Measurements from ENCODE around the gene COX7A2L.
"Not testable (repeated sequence)": the region's sequence is repeated elsewhere in the genome, so short reads cannot be mapped to it uniquely, and the experiment has no call there.

Gene COX7A2L

DNA sequence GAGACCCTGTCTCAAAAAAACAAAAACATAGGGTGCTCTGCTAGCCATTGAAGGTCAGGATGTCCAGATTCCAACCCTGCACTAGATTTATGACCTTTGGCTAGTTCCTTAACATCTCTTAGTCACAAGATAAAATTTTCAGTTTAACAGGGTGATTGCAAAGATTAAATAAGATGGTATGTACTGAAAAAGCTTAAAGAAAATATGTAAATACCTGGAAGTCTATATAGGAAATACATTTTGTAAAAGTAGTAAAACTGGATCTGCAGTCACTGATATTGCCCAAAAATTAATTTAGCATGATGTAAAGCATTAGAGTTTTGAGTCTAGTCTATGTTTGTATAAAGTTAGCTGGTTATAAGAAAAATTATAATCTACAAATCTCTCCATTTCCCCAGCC, 5.4 kb upstream of the COX7A2L start:
- DNase-seq: no peak

- DNase-seq: no peak
Measured at GRCh38 chr2:42364658-42365057, 3.6 kb upstream of the COX7A2L start.

DNA sequence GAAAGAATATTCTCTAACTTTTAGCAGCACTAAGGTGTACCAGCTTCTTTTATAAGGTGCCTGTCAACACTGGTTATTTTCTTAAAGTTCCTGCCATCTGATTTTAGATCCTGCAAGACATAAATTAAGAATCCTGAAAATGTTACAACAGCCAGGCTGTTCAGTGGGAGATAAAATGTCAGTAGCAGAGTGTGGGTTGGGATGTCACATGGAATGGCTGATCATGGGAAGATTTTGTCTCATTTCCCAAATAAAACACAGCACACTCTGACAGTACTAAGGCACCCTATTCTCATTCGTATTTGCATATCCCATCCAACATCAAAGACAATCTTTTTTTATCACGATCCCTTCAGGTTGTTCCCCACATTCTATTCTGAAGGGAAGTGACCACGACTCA, 2.4 kb upstream of the COX7A2L start:
- DNase-seq: no peak

DNA sequence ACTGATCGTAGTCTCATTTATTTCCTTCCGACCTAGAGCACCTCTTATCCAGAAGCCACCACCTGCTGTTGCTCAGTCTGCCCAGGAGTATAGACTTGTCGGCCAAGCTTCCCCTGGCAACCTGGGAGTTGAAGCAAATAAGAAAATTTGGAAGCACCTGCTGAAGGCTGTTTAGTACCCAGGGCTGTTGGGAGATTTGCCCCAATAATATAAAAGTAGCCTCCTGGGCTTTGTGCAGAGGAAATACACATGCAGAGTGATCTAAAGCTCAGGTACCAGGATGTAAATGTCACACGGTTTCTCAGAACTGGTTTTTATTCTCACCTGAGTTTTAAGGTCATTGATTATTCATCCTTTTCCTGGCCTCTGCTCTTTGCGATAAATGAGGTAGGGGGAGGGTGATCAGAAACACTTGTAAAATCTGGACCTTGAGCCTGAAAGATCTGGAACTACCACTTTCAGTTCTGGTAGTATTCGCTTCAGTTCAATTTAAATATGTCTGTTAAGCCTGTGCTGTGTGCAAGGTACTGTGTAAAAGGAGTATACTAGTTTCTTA, 789 bp upstream of the COX7A2L start:
- no peak for DNase-seq

DNA sequence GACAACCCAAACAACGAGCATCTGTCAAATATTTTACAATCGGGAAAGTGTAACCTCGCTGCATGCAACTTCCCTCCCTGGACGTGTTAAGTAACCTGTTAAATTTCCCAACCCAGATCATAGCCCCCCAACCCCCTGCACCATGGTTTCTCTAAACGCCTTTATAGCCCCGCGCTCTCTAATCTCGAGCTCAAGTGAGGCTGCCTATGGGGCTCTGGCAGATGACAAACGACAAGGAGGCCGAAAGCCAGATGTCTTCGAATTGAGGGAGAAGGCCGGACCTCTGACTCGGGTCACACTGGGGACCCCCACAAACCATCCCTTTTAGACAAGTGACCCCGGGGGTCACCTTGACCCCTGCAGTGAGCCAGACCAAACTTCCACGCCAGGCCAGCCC, 526 bp downstream of the COX7A2L start:
- no peak for DNase-seq

- no peak for DNase-seq
Measured at GRCh38 chr2:42359965-42360483, 993 bp downstream of the COX7A2L start.

DNA sequence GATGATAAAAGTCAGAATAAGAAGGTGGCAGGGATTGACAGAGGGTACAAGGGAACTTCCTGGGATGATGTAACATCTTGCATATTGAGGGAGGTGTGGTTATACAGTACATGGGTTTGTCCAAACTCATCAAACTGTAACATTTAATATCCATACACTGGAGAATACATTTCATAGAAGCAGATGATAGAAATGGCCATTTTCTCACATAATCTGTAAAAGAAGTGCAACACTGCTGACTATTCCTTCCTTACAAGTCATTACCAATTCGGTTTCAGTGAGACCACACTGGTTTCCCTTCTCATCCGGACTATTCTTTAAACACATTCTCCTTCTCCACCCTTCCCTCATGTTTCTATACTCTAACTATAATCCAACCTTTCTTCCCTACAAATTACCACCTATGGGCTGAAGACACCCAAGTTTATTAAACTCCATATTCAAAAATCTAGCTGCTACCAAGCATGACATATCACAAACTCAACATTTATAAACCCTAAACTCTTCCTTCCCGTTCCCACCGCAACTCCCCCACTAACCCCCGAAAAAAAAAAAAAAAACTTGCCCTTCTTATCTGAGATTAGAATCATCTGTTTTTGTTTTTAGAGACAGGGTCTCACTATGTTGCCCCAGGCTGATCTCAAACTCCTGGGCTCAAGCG, 1.6 kb downstream of the COX7A2L start:
- no peak for DNase-seq

- no peak for DNase-seq
Measured at GRCh38 chr2:42353792-42354429, 7.1 kb downstream of the COX7A2L start.

- DNase-seq: no peak
Measured at GRCh38 chr2:42351864-42352263, 9.2 kb downstream of the COX7A2L start.

DNA sequence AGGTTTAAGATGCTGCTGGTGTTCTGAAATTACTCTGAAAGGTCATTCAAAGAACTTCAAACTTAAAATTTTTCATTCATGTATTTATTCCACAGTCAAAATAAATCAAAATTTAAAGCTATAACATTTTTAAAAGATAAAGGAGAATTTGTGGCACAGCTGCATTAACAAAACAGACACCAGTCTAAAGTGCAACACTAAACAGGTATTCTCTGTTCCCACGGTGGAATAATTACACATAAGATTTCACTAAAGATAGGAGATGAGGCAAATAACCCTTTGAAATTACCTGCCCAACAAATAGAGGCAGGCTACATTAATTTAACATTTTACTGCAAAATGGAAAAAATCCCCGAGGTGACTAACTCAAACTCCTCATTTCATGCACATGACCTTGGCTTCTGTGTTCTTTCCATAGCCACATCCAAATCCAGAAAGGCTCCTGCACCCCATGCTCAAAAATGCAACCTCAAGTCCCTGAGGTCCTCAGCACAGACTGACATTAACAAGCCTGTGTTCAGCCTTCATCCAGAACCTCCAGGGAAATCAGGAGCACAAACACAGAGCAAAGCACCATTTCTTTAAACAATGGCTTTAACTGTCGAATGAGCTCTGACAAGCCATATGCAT, 10.5 kb downstream of the COX7A2L start:
- DNase-seq: no peak

DNA sequence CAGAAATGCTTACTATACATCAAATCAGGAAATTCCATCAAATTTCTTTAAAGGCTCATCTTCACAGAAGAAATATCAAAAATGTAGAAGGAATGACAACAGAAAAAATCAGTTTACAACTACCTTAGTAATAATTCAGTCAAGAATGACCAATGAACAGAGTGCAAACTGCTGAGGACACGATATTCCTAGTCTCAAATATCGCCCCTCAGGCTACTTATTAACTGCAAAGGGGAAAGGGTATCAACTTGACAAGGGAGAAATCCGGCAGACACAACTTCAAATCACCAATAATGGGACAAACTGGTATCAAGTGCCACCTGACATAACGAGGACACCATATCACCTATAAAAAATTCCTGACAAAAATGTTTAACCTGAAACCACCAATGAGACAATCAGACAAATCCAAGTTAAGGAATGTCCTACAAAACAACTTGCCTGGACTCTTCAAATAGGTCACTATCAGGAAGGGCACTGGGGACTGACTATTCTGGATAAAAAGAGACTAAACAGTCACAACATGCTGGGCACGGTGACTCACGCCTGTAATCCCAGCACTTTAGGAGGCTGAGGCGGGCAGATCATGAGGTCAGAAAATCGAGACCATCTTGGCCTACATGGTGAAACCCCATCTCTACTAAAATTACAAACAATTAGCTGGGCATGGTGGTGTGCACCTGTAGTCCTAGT, 12.8 kb downstream of the COX7A2L start:
- no peak for DNase-seq

DNA sequence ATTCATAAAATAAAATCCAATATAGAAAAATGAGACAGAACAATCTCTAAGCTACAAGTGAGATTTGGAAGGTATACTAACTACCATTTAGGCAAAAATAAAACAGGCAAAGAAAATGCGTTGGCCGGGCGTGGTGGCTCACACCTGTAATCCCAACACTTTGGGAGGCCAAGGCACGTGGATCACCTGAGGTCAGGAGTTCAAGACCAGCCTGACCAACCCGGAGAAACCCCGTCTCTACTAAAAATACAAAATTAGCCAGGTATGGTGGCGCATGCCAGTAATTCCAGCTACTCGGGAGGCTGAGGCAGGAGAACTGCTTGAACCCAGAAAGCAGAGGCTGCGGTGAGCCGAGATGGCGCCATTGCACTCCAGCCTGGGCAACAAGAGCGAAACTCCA, 13.5 kb downstream of the COX7A2L start:
- not testable (repeated sequence) for DNase-seq

DNA sequence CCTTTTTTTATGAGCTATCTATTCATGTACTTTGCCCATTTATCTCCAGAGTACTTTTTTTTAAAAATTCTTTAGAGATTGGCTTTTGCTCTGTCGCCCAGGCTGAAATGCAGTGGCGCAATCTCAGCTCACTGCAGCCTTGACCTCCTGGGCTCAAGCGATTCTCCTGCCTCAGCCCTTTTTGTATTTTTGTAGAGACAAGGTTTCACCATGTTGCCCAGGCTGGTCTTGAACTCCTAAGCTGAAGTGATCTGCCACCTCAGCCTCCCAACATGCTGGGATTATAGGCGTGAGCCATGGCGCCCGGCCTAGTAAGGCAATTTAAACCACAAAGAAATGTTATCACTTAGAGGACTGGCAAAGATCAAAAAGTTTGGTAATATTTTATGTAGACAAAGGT, 14.2 kb downstream of the COX7A2L start:
- not testable (repeated sequence) for DNase-seq

GRCh38 chr2:42345986-42346385, 15.0 kb downstream of the COX7A2L start:
- DNase-seq: no peak

DNA sequence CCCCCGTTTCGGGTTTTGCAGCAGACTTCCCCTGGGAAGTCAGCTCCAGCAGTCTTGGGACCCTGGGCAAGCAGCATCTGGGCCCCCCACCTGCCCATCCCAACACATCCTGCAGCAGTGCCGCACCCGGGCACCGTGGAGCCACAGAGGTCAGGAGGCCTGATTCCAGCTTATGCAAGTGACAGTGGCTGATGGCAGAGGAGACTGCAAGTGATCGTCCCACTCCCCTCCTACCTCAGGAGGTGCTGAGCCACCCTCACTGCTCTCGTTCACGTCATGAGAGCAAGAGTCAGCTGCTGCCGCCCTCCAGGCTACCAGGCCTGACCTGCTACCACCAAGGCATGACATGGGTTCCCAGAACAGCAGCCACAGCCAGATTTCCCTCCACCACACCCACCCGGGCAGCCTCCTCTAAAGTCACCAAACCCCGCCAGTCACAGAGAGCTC, 18.2 kb downstream of the COX7A2L start:
- DNase-seq: no peak

GRCh38 chr2:42342061-42342794, 18.8 kb downstream of the COX7A2L start:
- no peak for DNase-seq

DNA sequence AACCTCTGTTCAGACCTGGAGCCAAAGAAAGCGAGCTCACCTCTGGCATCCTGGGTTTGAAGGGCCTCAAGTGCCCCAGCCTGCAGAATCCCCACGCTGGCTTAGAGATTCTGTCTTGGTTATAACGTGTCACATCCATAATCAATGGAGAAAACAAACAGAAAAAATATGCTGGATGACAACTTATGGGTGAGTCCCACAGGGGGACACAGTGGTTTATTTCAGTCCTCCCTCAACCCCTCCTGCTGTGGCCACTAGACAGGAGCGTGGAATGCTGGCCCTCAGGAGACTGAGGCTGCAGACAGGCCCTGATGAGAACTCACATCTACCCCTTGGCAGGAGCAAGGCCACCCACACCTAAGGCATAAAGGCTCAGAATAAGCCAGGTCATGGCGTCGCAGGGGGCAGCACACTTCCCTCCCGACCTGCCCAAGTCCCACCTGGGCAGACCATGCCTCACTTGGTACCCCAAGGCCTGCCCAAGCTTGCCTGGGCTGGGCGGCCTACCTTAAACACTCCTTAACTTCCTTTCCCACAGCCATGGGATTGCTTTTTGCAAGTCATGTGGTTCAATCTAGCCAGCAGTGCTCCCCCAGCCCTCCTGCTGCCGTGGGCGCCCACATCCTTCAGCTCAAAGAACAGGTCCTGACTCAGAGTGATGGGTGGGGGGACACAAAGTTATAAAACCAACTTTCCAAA, 19.9 kb downstream of the COX7A2L start:
- DNase-seq: no peak

DNA sequence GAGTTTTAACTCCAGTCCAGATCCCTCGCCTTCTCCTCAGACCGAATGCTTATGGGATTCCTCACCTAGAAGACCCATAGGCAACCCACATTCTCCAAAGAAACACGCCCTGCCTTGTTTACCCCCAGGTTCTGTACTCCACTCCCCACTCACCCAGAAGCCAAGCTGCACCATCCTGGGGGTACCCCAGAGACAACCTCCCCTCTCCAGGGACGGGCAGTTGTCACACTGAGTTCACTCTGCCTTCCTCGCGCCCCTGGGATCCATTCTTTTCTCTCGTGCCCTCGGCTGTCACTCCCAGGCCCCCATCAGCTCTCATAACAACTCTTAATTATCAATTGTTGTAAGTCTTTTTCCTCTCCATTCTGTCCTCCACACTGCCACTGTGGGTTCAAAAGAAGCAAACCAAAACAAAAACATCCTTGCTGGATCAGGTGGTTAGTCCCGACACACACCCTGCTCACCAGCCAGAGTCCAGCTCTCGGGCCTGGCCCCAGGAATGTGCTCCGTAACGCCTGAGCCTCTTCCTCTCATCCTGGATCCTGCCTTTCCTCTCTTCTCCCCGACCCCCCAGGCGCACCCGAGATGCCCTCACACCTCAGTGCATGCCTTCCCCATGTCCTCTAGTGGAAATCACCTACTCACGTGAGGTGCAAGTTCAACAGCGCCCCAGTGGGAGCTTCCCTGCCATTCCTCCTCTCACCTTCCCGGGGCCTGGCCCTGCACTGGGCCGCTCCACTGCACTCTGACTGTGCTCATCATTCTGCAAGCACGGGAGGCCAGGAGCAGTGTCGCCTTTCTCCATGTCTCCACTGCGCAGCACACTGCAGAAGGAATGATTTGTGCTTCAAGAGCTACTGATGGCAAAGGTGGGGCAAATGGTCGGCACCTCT, 20.7 kb downstream of the COX7A2L start:
- DNase-seq: no peak

DNA sequence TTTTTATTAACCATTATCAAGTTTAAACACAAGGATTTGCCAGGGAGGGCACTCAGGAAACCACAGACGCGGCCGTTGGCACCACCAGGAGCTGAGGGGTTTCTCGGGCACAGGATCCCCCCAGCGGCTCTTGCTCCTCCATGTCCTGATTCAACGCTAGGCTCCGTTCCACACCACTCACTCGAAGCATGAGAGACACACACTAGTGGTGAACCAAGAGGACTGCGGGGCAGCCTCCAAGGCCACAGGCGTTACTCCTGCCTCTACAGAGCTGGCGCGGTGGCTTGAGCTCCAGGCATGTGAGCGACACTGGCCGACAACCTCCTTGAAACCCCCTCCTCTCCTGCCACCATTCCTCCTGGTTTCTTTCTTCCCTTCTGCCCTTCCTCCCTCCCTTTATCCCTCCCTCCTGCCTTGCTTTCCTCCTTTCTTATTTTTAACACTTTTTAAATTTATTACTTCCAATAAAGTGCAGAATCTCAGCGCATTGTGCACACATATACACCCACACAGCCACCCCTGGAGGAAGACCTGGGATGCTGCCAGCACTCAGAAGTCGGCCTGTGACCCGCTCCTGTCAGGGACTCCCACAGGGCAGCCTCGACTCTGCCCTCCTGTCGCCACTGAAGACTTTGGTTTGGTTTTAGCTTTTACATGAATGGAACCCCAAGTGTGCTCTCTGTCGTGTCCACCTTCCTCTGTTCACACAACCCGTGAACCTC, 21.7 kb downstream of the COX7A2L start:
- DNase-seq: no peak

GRCh38 chr2:42338567-42339190, 22.3 kb downstream of the COX7A2L start:
- DNase-seq: no peak

Measured in NCI-H1436 (cell line).